ENCODE data around the gene RANBP17.

Gene RANBP17

DNA sequence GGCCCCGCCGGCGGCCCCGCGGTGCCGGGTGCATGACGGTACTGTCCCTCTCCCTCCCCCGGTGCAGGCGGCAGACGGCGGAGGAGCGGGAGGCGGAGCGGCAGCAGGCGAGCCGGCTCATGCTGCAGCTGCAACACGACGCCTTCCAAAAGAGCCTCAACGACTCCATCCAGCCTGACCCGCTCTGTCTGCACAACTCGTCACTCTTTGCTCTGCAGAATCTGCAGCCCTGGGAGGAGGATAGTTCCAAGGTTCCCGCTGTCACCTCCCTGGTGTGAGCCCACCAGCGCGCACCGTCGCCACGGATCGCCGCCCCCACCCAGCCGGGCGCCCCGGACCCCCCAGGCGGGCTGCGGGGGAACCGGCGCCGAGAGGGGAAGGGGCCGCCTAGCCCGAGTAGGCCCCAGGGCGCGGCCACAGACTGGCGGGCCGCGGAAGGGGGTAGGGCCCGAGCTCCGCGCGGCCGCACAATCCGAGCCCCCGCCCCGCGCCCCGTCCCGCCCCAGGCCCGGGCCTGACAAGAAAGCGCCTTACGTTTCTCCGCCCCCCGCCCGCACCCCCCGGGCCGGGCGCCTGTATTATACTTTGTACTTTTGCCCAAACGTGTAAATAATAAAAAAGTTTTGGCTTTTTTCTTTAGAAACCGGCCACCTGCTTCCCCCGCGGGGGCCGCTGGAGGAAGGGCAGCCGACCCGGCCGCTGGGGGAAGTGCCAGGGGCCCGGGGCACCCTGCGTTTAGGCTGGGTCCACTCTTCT lies 449.7 kb downstream of the RANBP17 start:
- H3K36me3 ChIP-seq (replicated peaks; ENCODE audit: insufficient read depth, low read length), result no peaks in the 10 kb centered on the region
- no peaks in the 10 kb centered on the region for H3K4me1 ChIP-seq (ENCODE audit: low read length)
- H3K27ac ChIP-seq (ENCODE audit: low read length), result no peak overlapping the region
- H3K9me2 ChIP-seq (replicated peaks; ENCODE audit: insufficient read depth, low read length), result no peaks in the 10 kb centered on the region
- TF ChIP-seq EZH2 (optimal IDR thresholded peaks at IDR 0.05; ENCODE audit: low read depth, low read length), result no peak
- TF ChIP-seq EZH2phosphoT487 (IDR thresholded peaks at IDR 0.05; ENCODE audit: low read length), result no peak
- TF ChIP-seq, protein P1, sequence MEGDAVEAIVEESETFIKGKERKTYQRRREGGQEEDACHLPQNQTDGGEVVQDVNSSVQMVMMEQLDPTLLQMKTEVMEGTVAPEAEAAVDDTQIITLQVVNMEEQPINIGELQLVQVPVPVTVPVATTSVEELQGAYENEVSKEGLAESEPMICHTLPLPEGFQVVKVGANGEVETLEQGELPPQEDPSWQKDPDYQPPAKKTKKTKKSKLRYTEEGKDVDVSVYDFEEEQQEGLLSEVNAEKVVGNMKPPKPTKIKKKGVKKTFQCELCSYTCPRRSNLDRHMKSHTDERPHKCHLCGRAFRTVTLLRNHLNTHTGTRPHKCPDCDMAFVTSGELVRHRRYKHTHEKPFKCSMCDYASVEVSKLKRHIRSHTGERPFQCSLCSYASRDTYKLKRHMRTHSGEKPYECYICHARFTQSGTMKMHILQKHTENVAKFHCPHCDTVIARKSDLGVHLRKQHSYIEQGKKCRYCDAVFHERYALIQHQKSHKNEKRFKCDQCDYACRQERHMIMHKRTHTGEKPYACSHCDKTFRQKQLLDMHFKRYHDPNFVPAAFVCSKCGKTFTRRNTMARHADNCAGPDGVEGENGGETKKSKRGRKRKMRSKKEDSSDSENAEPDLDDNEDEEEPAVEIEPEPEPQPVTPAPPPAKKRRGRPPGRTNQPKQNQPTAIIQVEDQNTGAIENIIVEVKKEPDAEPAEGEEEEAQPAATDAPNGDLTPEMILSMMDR (IDR thresholded peaks at IDR 0.05; ENCODE audit: low read length), result no peak
- no peaks in the 10 kb centered on the region for H3K9me3 ChIP-seq (replicated peaks; ENCODE audit: insufficient read depth, low read length)
- DNase-seq, result no peak
- H3K4me2 ChIP-seq (ENCODE audit: low read depth, low read length), result no peak overlapping the region
- H3K9ac ChIP-seq (ENCODE audit: low read length), result no peak overlapping the region
- H3K79me2 ChIP-seq (ENCODE audit: low read length), result no peaks in the 10 kb centered on the region
- H3F3A ChIP-seq (ENCODE audit: insufficient read depth, low read length), result no peaks in the 10 kb centered on the region
- no peaks in the 10 kb centered on the region for H4K20me1 ChIP-seq (ENCODE audit: insufficient read depth, low read length)
- peaks cover 16% of the 10 kb centered on the region; the same call in 1 of the 2 replicates for H3K27me3 ChIP-seq (replicated peaks; ENCODE audit: insufficient read depth, low read length)
- no peak overlapping the region for H2AFZ ChIP-seq (ENCODE audit: low read length)
- H3K4me3 ChIP-seq (ENCODE audit: low read length), result no peak overlapping the region

- no peak for TF ChIP-seq EZH2 (optimal IDR thresholded peaks at IDR 0.05; ENCODE audit: low read depth, low read length)
- TF ChIP-seq EZH2phosphoT487 (IDR thresholded peaks at IDR 0.05; ENCODE audit: low read length), result no peak
- TF ChIP-seq, protein P1 (IDR thresholded peaks at IDR 0.05; ENCODE audit: low read length), result no peak
- Histone ChIP-seq H4K20me1 (ENCODE audit: insufficient read depth, low read length) (no peaks in the 10 kb centered on the region), H3K4me2 (ENCODE audit: low read depth, low read length) (peak overlapping the region; percentile 9; the same call in 1 of the 2 replicates), H3K36me3 (replicated peaks; ENCODE audit: insufficient read depth, low read length) (no peaks in the 10 kb centered on the region), H3K4me1 (ENCODE audit: low read length) (no peaks in the 10 kb centered on the region), H3K4me3 (ENCODE audit: low read length) (no peak overlapping the region), H3K27me3 (replicated peaks; ENCODE audit: insufficient read depth, low read length) (peaks cover 16% of the 10 kb centered on the region), H3K27ac (ENCODE audit: low read length) (no peak overlapping the region), H2AFZ (ENCODE audit: low read length) (no peak overlapping the region), H3K9me2 (replicated peaks; ENCODE audit: insufficient read depth, low read length) (no peaks in the 10 kb centered on the region), H3K79me2 (ENCODE audit: low read length) (no peaks in the 10 kb centered on the region), H3F3A (ENCODE audit: insufficient read depth, low read length) (no peaks in the 10 kb centered on the region), H3K9me3 (replicated peaks; ENCODE audit: insufficient read depth, low read length) (no peaks in the 10 kb centered on the region), H3K9ac (ENCODE audit: low read length) (no peak overlapping the region)
- no peak for DNase-seq
Measured at GRCh38 chr5:171312129-171312974, 450.5 kb downstream of the RANBP17 start.

DNA sequence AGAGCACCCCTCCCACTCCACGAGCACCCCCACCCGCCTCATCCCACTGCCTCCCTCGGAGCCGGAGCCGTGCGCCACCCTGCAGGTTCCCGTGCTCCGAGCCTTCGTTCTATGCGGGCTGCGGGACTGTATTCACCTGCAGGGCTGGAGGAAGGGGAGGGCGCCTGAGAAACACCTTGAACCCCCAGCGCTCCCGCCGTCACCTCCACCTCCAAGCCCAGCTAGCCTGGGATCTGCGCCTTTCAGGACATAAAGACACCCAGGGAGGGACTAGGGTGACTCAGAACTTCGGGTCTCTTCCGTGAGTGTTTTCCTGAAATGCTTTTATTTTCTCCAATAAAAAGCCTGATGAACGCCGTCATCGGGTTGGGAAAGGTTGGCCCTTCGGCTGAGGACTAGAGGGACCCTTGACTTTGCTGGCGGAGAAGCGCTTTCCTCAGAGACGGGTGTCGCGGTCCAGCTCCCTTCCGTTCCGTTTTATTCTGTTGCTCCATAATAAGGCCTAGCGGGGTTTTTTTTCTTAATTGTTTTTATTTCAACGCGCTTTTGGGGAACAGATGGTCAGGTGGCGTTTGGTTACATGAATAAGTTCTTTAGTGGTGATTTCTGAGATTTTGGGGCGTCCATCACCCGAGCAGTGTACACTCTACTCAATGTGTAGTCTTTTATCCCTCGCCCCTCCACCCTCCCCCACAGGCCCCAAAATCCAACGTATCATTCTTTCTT lies 451.8 kb downstream of the RANBP17 start:
- Histone ChIP-seq H3F3A (ENCODE audit: insufficient read depth, low read length) (no peaks in the 10 kb centered on the region), H3K9ac (ENCODE audit: low read length) (no peak overlapping the region), H3K27me3 (replicated peaks; ENCODE audit: insufficient read depth, low read length) (peaks cover 16% of the 10 kb centered on the region), H2AFZ (ENCODE audit: low read length) (no peak overlapping the region), H3K27ac (ENCODE audit: low read length) (no peak overlapping the region), H4K20me1 (ENCODE audit: insufficient read depth, low read length) (no peaks in the 10 kb centered on the region), H3K4me1 (ENCODE audit: low read length) (no peaks in the 10 kb centered on the region), H3K9me3 (replicated peaks; ENCODE audit: insufficient read depth, low read length) (no peaks in the 10 kb centered on the region), H3K36me3 (replicated peaks; ENCODE audit: insufficient read depth, low read length) (no peaks in the 10 kb centered on the region), H3K79me2 (ENCODE audit: low read length) (no peaks in the 10 kb centered on the region), H3K4me2 (ENCODE audit: low read depth, low read length) (peak overlapping the region; percentile 9; the same call in 1 of the 2 replicates), H3K9me2 (replicated peaks; ENCODE audit: insufficient read depth, low read length) (no peaks in the 10 kb centered on the region), H3K4me3 (ENCODE audit: low read length) (no peak overlapping the region)
- TF ChIP-seq, protein P1 (IDR thresholded peaks at IDR 0.05; ENCODE audit: low read length), result no peak
- TF ChIP-seq EZH2phosphoT487 (IDR thresholded peaks at IDR 0.05; ENCODE audit: low read length) (no peak), EZH2 (optimal IDR thresholded peaks at IDR 0.05; ENCODE audit: low read depth, low read length) (no peak)
- DNase-seq, result no peak

All from MM.1S (cell line).